ENCODE measurements around the gene OPHN1. TPM values are rescaled to one million over a fixed set of nuclear protein-coding genes. Genes with fewer than 3 reads are reported as not detected.

OPHN1 gene
- total and polyA plus RNA-seq, 2 experiments from 2014 or later: 2.2 to 3.8 TPM

GRCh38 chrX:68041110-68041509 is 392.2 kb downstream of the OPHN1 start (continued):
- TF ChIP-seq ZNF462 (CRISPR knock-in tag; IDR thresholded peaks at IDR 0.05) (no peak), JUNB (IDR thresholded peaks at IDR 0.05; ENCODE audit: unreplicated experiment) (no peak), NANOG (IDR thresholded peaks at IDR 0.05; ENCODE audit: borderline replicate concordance) (no peak), ETS1 (IDR thresholded peaks at IDR 0.05) (no peak), CTCF (conservative IDR thresholded peaks at IDR 0.05; ENCODE audit: low read depth in 2 of 2) (no peak), ZNF114 (CRISPR knock-in tag; IDR thresholded peaks at IDR 0.05) (no peak), ZNF331 (CRISPR knock-in tag; IDR thresholded peaks at IDR 0.05; ENCODE audit: low read depth) (no peak), EZH2 (IDR thresholded peaks at IDR 0.05; ENCODE audit: low read depth, unreplicated experiment) (no peak), CREB1 (CRISPR knock-in tag; IDR thresholded peaks at IDR 0.05; ENCODE audit: low read depth) (no peak), EZH2phosphoT487 (IDR thresholded peaks at IDR 0.05; ENCODE audit: unreplicated experiment) (no peak)
